GM18498 (cell line): Measurements from ENCODE around the gene TENT5C.

Experiments
- ATAC-seq: cut with Tn5 transposase; IDR thresholded peaks from one replicate; pipeline ENCODE4 v1.9.1; 2021; ENCODE audit warnings: mild to moderate bottlenecking, moderate library complexity; ENCODE audit not compliant: unreplicated experiment

TENT5C gene

DNA sequence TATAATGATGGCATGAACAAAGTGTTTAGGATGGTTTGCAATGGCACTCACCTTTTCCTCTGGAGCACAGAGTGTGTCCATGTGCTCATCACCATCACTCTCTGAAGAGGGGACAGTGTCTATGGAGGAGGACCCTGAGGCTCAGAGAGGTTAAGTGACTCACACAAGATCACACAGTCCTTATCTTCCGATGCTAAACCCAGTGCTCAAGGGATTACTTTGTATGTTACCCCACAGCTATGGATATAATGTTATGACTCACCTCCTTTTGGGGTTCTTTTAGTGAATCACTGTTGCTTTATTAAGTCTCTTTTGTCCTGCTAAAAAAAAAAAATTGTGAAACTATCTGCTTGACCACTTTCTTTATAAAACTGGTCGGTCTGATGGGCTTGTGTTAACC lies 67.6 kb downstream of the TENT5C start:
- no peak for ATAC-seq

DNA sequence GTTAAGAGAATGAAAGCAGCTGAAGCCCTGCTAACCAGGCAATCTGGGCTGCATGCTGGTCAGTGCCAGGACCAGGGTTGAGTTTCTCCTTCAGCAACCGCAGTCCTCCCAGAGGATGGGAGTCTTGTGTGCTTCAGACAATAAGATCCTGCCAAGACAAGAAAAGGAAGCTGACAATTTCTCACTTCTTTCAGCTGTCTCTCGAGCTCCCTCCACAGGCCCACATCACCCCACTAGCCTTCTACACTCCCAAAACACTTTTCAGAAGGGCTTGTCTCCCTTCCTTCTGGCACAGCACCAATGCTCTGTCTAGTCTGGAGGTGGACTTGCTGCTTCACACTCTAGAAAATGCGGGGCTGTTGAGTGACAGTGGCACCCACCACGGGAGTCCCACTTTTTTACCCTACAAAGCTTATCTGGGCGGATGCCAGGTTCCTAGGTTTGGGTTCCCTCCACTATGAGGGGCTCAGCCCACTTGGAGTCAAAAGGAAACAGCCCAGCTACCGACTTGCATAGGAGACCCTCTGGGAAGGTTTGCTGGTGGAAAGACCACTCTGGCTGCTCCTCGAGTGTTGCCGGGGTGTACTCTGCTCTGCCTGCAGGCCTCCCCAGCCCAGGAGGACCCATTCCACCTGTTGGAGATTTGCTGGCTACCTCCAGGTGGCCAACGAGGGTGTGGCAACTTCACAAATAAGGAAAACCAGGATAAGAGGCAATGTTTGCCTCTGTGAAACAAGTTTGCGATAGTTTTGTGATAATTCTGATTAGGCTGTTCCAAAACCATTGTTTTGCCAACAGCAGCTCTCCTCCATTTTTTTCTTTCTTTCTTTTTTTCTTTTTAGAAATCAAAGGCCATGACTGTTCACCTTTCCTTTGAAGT lies 68.9 kb downstream of the TENT5C start:
- ATAC-seq: peak; percentile 77

DNA sequence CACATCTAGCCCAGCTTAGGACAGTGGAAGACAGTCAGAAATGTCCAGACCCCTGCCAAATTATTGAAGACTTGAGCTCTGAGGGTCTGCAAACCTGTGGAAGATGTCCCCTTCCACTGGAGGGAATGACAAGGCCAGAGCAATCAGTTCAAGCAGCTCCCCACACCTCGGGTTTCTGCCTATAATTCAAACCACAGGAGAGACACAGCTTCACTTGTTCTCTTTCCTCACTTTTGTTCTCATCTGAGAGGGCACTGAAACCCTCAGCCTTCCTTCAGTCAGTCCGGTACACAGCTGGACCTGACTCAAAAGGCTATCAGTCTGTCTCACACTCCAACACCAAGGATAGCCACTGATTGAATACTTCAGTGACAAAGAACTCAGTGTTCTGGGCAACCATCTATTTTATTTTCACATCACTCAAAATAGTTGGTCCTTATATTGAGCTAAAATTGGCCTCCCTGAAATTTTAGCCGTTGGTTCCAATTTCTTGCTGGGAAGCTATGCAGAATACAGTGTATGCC lies 70.1 kb downstream of the TENT5C start:
- no peak for ATAC-seq

DNA sequence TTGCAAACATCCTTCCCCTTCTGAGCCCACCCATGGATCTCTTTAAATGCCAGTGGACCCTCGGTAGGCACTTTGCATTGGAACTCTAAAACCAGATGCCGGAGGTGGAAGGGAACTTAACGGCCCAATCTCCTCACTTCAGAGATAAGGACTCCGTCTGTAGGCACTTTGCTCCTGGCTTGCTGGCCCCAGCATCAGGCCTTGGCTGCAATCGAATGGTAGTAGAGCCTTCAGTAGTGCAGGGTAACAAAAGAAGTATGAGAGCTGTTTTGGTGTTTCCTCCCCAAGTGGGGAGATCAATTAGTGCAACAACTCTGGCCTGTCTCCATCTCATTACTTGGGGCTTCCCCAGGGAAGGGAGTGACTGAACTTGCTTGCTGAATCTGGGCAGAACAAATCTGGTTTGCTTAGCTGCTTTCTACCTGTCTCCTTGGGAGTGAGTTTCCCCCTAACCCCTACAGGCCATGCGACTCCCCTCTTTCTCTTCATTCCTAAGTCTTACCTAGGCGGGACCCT lies 70.8 kb downstream of the TENT5C start:
- no peak for ATAC-seq
